Measurements from ENCODE around the gene GBGT1.

GBGT1 gene

DNA sequence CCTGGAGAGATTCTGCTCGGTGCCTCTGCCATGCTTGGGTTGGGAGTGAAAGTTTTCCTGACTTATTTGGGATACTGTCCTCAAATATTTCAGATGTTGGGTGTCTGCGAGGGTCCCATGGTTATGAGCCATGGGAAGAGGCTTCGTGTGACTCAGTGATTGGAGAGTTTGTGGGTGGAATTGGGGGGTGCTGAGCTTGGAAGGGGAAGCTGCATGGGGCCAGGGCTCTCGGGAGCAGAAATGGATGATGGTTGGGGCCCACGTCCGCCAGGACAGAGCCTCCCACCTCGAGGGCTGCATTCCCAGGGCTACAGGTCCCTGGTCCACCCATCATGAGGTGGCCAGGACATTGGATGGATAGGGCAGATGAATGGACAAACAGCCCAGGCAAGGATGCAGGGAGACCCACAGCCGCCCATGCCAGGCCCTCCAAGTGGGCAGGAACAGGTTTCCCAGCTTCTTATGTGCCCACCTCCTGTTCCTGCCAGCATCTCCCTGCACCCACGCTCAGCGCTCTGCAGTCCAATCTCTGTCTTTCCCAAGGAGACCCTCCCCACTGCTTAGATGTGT, 39.9 kb upstream of the GBGT1 start:
- Histone ChIP-seq H3K9me3 (ENCODE audit: insufficient read depth, low read length) (no peaks in the 10 kb centered on the region), H3K4me2 (ENCODE audit: low read depth, low read length, poor library complexity, severe bottlenecking) (no peak overlapping the region), H3K36me3 (ENCODE audit: low read length) (no peaks in the 10 kb centered on the region), H4K20me1 (ENCODE audit: low read depth, low read length) (no peaks in the 10 kb centered on the region), H3K27me3 (ENCODE audit: low read length) (no peaks in the 10 kb centered on the region), H2AFZ (ENCODE audit: low read depth, low read length, severe bottlenecking) (no peak overlapping the region), H3F3A (ENCODE audit: insufficient read depth) (no peaks in the 10 kb centered on the region), H3K9me2 (replicated peaks; ENCODE audit: insufficient read depth, low read length) (no peaks in the 10 kb centered on the region), H3K79me2 (ENCODE audit: insufficient read depth, low read length) (no peaks in the 10 kb centered on the region), H3K4me3 (ENCODE audit: insufficient read depth, low read length, poor library complexity, severe bottlenecking) (no peak overlapping the region), H3K9ac (ENCODE audit: low read length) (no peak overlapping the region), H3K27ac (ENCODE audit: low read depth, low read length) (no peak overlapping the region)
- TF ChIP-seq EZH2phosphoT487 (conservative IDR thresholded peaks at IDR 0.05; ENCODE audit: low read length), result no peak
- TF ChIP-seq, protein P1, sequence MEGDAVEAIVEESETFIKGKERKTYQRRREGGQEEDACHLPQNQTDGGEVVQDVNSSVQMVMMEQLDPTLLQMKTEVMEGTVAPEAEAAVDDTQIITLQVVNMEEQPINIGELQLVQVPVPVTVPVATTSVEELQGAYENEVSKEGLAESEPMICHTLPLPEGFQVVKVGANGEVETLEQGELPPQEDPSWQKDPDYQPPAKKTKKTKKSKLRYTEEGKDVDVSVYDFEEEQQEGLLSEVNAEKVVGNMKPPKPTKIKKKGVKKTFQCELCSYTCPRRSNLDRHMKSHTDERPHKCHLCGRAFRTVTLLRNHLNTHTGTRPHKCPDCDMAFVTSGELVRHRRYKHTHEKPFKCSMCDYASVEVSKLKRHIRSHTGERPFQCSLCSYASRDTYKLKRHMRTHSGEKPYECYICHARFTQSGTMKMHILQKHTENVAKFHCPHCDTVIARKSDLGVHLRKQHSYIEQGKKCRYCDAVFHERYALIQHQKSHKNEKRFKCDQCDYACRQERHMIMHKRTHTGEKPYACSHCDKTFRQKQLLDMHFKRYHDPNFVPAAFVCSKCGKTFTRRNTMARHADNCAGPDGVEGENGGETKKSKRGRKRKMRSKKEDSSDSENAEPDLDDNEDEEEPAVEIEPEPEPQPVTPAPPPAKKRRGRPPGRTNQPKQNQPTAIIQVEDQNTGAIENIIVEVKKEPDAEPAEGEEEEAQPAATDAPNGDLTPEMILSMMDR (IDR thresholded peaks at IDR 0.05; ENCODE audit: insufficient read depth, low read length, poor library complexity, severe bottlenecking), result no peak

DNA sequence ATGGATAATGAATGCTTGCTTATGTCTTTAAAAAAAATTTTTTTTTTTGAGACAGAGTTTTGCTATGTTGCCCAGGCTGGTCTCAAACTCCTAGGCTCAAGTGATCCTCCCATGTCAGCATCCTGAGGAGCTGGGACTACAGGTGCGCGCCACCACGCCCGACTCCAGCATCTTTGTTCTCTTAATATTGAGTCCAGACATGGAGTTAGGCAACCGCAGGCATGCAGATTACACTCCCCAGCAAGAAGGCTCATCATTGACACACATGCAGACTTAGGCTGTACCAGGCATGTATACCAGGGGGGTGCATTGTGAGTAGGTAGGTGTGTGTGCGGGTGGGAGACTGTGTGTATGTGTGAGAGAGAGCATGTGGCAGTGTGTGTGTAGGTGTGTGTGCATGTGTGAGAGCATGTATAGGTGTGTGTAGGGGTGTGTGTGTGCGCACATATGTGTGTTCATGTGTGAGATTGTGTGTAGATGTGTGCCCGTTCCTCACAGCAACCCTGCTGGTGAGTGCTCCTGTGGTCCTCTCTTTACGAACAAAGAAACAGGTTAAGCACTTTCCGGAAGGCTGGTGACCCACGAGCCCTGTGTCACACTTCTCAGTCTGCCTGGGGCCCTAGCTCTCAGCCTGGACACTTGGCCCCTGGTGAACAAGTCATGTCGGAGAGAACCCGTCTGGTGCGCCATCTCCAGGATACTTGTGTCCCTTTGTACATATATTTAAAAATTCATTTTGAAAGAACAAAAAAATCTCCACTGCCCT, 39.2 kb upstream of the GBGT1 start:
- H3K79me2 ChIP-seq (ENCODE audit: insufficient read depth, low read length), result no peaks in the 10 kb centered on the region
- no peak overlapping the region for H3K27ac ChIP-seq (ENCODE audit: low read depth, low read length)
- no peak overlapping the region for H3K4me2 ChIP-seq (ENCODE audit: low read depth, low read length, poor library complexity, severe bottlenecking)
- H3K9me2 ChIP-seq (replicated peaks; ENCODE audit: insufficient read depth, low read length), result no peaks in the 10 kb centered on the region
- no peak overlapping the region for H3K4me3 ChIP-seq (ENCODE audit: insufficient read depth, low read length, poor library complexity, severe bottlenecking)
- no peaks in the 10 kb centered on the region for H3K9me3 ChIP-seq (ENCODE audit: insufficient read depth, low read length)
- H4K20me1 ChIP-seq (ENCODE audit: low read depth, low read length), result no peaks in the 10 kb centered on the region
- H3K27me3 ChIP-seq (ENCODE audit: low read length), result no peaks in the 10 kb centered on the region
- TF ChIP-seq, protein P1 (IDR thresholded peaks at IDR 0.05; ENCODE audit: insufficient read depth, low read length, poor library complexity, severe bottlenecking), result no peak
- no peaks in the 10 kb centered on the region for H3F3A ChIP-seq (ENCODE audit: insufficient read depth)
- no peak overlapping the region for H3K9ac ChIP-seq (ENCODE audit: low read length)
- H2AFZ ChIP-seq (ENCODE audit: low read depth, low read length, severe bottlenecking), result no peak overlapping the region
- no peaks in the 10 kb centered on the region for H3K36me3 ChIP-seq (ENCODE audit: low read length)

DNA sequence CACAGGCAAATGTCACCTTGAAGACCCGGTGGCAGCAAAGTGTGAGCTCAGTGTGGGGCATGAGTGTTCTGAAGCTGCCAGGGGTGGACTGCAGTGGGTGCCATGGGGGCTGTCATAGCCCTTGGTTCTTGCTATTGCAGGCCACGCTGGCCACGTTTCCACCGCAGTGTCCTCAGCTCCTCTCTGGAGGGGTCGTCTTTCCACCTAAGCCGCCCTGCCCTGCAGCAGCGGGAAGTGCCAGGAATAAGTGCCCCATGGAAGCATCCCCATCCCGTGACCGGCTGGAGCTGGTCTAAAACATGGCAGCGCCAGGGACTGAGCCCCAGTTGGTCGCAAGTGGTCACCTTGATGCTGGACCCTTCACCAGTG, 38.4 kb upstream of the GBGT1 start:
- H3K79me2 ChIP-seq (ENCODE audit: insufficient read depth, low read length), result no peaks in the 10 kb centered on the region
- H3K9ac ChIP-seq (ENCODE audit: low read length), result no peak overlapping the region
- H4K20me1 ChIP-seq (ENCODE audit: low read depth, low read length), result no peaks in the 10 kb centered on the region
- H3K9me3 ChIP-seq (ENCODE audit: insufficient read depth, low read length), result no peaks in the 10 kb centered on the region
- no peaks in the 10 kb centered on the region for H3F3A ChIP-seq (ENCODE audit: insufficient read depth)
- no peak overlapping the region for H3K4me2 ChIP-seq (ENCODE audit: low read depth, low read length, poor library complexity, severe bottlenecking)
- H3K36me3 ChIP-seq (ENCODE audit: low read length), result no peaks in the 10 kb centered on the region
- no peak overlapping the region for H2AFZ ChIP-seq (ENCODE audit: low read depth, low read length, severe bottlenecking)
- H3K27me3 ChIP-seq (ENCODE audit: low read length), result no peaks in the 10 kb centered on the region
- H3K4me3 ChIP-seq (ENCODE audit: insufficient read depth, low read length, poor library complexity, severe bottlenecking), result no peak overlapping the region
- H3K9me2 ChIP-seq (replicated peaks; ENCODE audit: insufficient read depth, low read length), result no peaks in the 10 kb centered on the region
- TF ChIP-seq EZH2phosphoT487 (conservative IDR thresholded peaks at IDR 0.05; ENCODE audit: low read length), result no peak
- TF ChIP-seq, protein P1 (IDR thresholded peaks at IDR 0.05; ENCODE audit: insufficient read depth, low read length, poor library complexity, severe bottlenecking), result no peak
- H3K27ac ChIP-seq (ENCODE audit: low read depth, low read length), result no peak overlapping the region

All from SU-DHL-6 (cell line).